Fibroblast of lung (primary cell): Measurements from ENCODE around the gene DLG2. TPM values are rescaled to one million over a fixed set of nuclear protein-coding genes. Genes with fewer than 3 reads are reported as not detected.

Experiments
- DNase-seq, 2 donors: peaks; one replicate each; pipeline versions ENCODE4 v3.0.0 to v3.0.0-alpha.2; 2010; ENCODE audit warnings: low read depth in 2 of 2
- H2AFZ ChIP-seq: 2 replicates; pipeline ENCODE4 v1.5.1; 2012; ENCODE audit warnings: low read length, control low read depth, inconsistent platforms
- H3K27ac ChIP-seq: 2 replicates; pipeline ENCODE4 v1.5.1; 2011; ENCODE audit warnings: low read length, control low read depth; ENCODE audit not compliant: insufficient read depth
- H3K27me3 ChIP-seq: 2 replicates; pipeline ENCODE4 v1.5.1; 2011; ENCODE audit warnings: mild to moderate bottlenecking, low read length; ENCODE audit not compliant: control insufficient read depth, insufficient read depth
- H3K36me3 ChIP-seq: 2 replicates; pipeline ENCODE4 v1.5.1; 2011; ENCODE audit warnings: low read length; ENCODE audit not compliant: control insufficient read depth, insufficient read depth
- H3K4me1 ChIP-seq: 2 replicates; pipeline ENCODE4 v1.5.1; 2011; ENCODE audit warnings: low read length; ENCODE audit not compliant: control insufficient read depth, insufficient read depth; ENCODE audit errors: extremely low read depth
- H3K4me2 ChIP-seq: 2 replicates; pipeline ENCODE4 v1.5.1; 2011; ENCODE audit warnings: low read length, control low read depth; ENCODE audit not compliant: insufficient read depth; ENCODE audit errors: extremely low read depth
- H3K4me3 ChIP-seq, 4 experiments: fragments of 200-600 bp in 1 of 4; sonication (generic) in 1 of 4; replicated peaks in 1 of 4; 2 replicates each; pipeline ENCODE4 v1.5.1; 2011 to 2016; ENCODE audit warnings: low read length in 4 of 4, low read depth in 3 of 4, mild to moderate bottlenecking in 3 of 4, control low read depth in 2 of 4, inconsistent platforms in 1 of 4, mixed read lengths in 1 of 4; ENCODE audit not compliant: insufficient read depth in 1 of 4; ENCODE audit errors: control extremely low read depth in 1 of 4
- H3K79me2 ChIP-seq: 2 replicates; pipeline ENCODE4 v1.5.1; 2012; ENCODE audit warnings: mild to moderate bottlenecking, low read length, inconsistent platforms; ENCODE audit not compliant: control insufficient read depth, insufficient read depth
- H3K9ac ChIP-seq: 2 replicates; pipeline ENCODE4 v1.5.1; 2011; ENCODE audit warnings: mild to moderate bottlenecking, low read length, control low read depth; ENCODE audit not compliant: insufficient read depth
- H3K9me3 ChIP-seq: 2 replicates; pipeline ENCODE4 v1.5.1; 2012; ENCODE audit warnings: low read depth, low read length; ENCODE audit not compliant: control insufficient read depth, insufficient read depth
- H4K20me1 ChIP-seq: 2 replicates; pipeline ENCODE4 v1.5.1; 2011; ENCODE audit warnings: low read length; ENCODE audit not compliant: control insufficient read depth, insufficient read depth; ENCODE audit errors: extremely low read depth
- CTCF ChIP-seq, 2 donors: IDR thresholded peaks in 1 of 2; conservative IDR thresholded peaks in 1 of 2; 1 replicate in 1 of 2; 2 replicates in 1 of 2; pipeline ENCODE4 v1.5.1; 2011 to 2012; ENCODE audit warnings: low read length in 2 of 2, control low read depth in 1 of 2, inconsistent platforms in 1 of 2, low read depth in 1 of 2, mild to moderate bottlenecking in 1 of 2
- EZH2 ChIP-seq: IDR thresholded peaks from 2 replicates; pipeline ENCODE4 v1.5.1; 2012; ENCODE audit warnings: low read length, control low read depth, mild to moderate bottlenecking; ENCODE audit errors: missing control alignments
- polyA plus RNA-seq, 2 donors: library from polyadenylated mRNA; depleted of rRNA in 1 of 2; stranded (reverse) in 1 of 2; unstranded in 1 of 2; fragments of >200 nt; gene quantifications; 2 replicates each; pipeline ENCODE4 v1.2.1, GENCODE V29; 2011 to 2012; ENCODE audit warnings: missing spikeins in 1 of 2
- total RNA-seq: library from RNA; depleted of rRNA; stranded (reverse); fragments of >200 nt; gene quantifications from 2 replicates; pipeline ENCODE4 v1.2.1, GENCODE V29; 2014

Gene DLG2
- total and polyA plus RNA-seq, 2 donors (not counting 1 experiment from before 2014, with no cell fraction given) = 0.77 to 2.3 TPM

- H2AFZ ChIP-seq = no peak overlapping the region
- no peaks in the 10 kb centered on the region for H3K36me3 ChIP-seq
- H4K20me1 ChIP-seq = no peaks in the 10 kb centered on the region
- H3K27me3 ChIP-seq = peaks cover 3% of the 10 kb centered on the region
- H3K4me3 ChIP-seq = no peak overlapping the region
- H3K27ac ChIP-seq = no peak overlapping the region
- H3K9me3 ChIP-seq = no peaks in the 10 kb centered on the region
- H3K4me1 ChIP-seq = no peaks in the 10 kb centered on the region
- no peak for DNase-seq
- no peak overlapping the region for H3K4me2 ChIP-seq
- TF ChIP-seq CTCF (conservative IDR thresholded peaks at IDR 0.05 in 1 of 2, IDR thresholded peaks at IDR 0.05 in 1 of 2; ENCODE audit: low read depth in 1 of 2, low read length in 2 of 2) = no peak
- TF ChIP-seq EZH2 = no peak
- no peaks in the 10 kb centered on the region for H3K79me2 ChIP-seq
- H3K9ac ChIP-seq = no peak overlapping the region
These were observed 2069.5 kb downstream of the DLG2 start for GRCh38 chr11:83557653-83558052.

- no peaks in the 10 kb centered on the region for H3K4me1 ChIP-seq
- TF ChIP-seq CTCF (conservative IDR thresholded peaks at IDR 0.05 in 1 of 2, IDR thresholded peaks at IDR 0.05 in 1 of 2; ENCODE audit: low read depth in 1 of 2, low read length in 2 of 2) (no peak), EZH2 (no peak)
- DNase-seq = no peak
These were observed 2072.3 kb downstream of the DLG2 start for GRCh38 chr11:83554876-83555275.

DNA sequence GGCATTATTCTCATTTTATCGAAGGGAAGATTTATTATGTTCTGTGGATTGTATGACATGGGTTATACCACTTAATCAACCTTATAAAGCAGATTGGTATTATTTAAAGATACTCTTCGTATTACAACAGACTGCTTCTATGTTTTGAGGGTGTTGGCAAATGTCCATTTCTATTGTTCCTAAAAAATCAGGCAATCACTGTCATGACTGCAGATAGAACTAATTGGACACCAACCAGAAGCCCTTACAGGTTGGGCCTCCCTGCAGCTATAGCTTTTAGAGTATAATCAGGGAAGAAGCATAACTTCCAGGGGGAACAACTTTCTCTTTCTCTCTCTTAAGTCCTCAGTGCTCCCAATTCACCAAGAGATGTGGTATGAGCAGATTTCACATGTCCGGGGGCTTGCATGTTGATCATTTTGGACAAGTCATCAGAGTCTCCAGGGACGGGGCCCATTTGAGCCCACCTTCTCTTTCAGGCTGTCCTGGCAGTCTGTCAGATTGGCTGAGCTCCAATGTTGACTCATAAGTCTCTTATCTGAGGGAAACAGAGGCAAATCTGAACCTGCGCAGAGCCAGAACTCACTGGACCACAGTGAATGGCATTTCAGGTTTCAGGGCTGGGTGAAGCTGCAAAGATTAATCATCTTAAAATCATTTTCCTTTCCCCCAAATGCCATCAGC is 2077.0 kb downstream of the DLG2 start:
- TF ChIP-seq EZH2 (no peak), CTCF (conservative IDR thresholded peaks at IDR 0.05 in 1 of 2, IDR thresholded peaks at IDR 0.05 in 1 of 2; ENCODE audit: low read depth in 1 of 2, low read length in 2 of 2) (no peak)
- no peak for DNase-seq
- no peaks in the 10 kb centered on the region for H3K79me2 ChIP-seq
- no peak overlapping the region for H3K4me2 ChIP-seq
- H3K36me3 ChIP-seq = no peaks in the 10 kb centered on the region
- no peaks in the 10 kb centered on the region for H3K4me1 ChIP-seq
- no peak overlapping the region for H3K9ac ChIP-seq
- no peaks in the 10 kb centered on the region for H3K27me3 ChIP-seq
- no peaks in the 10 kb centered on the region for H3K9me3 ChIP-seq
- no peak overlapping the region for H3K4me3 ChIP-seq
- H2AFZ ChIP-seq = no peak overlapping the region
- no peak overlapping the region for H3K27ac ChIP-seq
- H4K20me1 ChIP-seq = no peaks in the 10 kb centered on the region

More at GRCh38 chr11:83554876-83555275, 2072.3 kb downstream of the DLG2 start:
- Histone ChIP-seq H3K36me3 (no peaks in the 10 kb centered on the region), H3K4me3 (no peak overlapping the region), H3K9me3 (no peaks in the 10 kb centered on the region), H3K27me3 (no peaks in the 10 kb centered on the region), H2AFZ (no peak overlapping the region), H3K27ac (no peak overlapping the region), H3K9ac (no peak overlapping the region), H4K20me1 (no peaks in the 10 kb centered on the region), H3K4me2 (no peak overlapping the region), H3K79me2 (no peaks in the 10 kb centered on the region)
